Upper lobe of left lung (tissue), 4 donors: ENCODE results near the gene CPM.
A peak's percentile ranks its signal among the peaks of the same experiment; 100 is the strongest.

Source experiments
- CTCF ChIP-seq, 6 experiments: fragments of 450-650 bp in 4 of 6; fragments of 200-600 bp in 2 of 6; sonication (generic) in 2 of 6; IDR thresholded peaks; one replicate each; pipeline ENCODE4 v1.5.1; 2016 to 2019; ENCODE audit warnings: antibody characterized with exemption in 6 of 6
- POLR2A ChIP-seq, 4 donors: fragments of 450-650 bp; IDR thresholded peaks; one replicate each; pipeline ENCODE4 v1.5.1; 2016 to 2017; ENCODE audit warnings: antibody characterized with exemption in 4 of 4, mild to moderate bottlenecking in 2 of 4
- POLR2AphosphoS5 ChIP-seq, 2 donors: sonication (generic); formaldehyde crosslinking; IDR thresholded peaks; one replicate each; pipeline ENCODE4 v1.5.1; 2017; ENCODE audit warnings: antibody characterized with exemption in 2 of 2

- TF ChIP-seq POLR2A (IDR thresholded peaks at IDR 0.05), result peak in 3 of 4 donors; percentile 90 to 99 (median 99)
- TF ChIP-seq CTCF (IDR thresholded peaks at IDR 0.05), result peak in 1 of 6 experiments; percentile 15
- peak; percentile 53 to 92 for TF ChIP-seq POLR2AphosphoS5 (IDR thresholded peaks at IDR 0.05)
These were observed at the start of gene CPM for GRCh38 chr12:68932961-68933893.
